HG03103 (cell line): ENCODE measurements around the gene ST6GAL1.
A peak's percentile ranks its signal among the peaks of the same experiment; 100 is the strongest.

ENCODE experiments used
- ATAC-seq: cut with Tn5 transposase; IDR thresholded peaks from one replicate; pipeline ENCODE4 v1.9.1; 2021; ENCODE audit warnings: low read depth; ENCODE audit not compliant: unreplicated experiment

ST6GAL1 gene

DNA sequence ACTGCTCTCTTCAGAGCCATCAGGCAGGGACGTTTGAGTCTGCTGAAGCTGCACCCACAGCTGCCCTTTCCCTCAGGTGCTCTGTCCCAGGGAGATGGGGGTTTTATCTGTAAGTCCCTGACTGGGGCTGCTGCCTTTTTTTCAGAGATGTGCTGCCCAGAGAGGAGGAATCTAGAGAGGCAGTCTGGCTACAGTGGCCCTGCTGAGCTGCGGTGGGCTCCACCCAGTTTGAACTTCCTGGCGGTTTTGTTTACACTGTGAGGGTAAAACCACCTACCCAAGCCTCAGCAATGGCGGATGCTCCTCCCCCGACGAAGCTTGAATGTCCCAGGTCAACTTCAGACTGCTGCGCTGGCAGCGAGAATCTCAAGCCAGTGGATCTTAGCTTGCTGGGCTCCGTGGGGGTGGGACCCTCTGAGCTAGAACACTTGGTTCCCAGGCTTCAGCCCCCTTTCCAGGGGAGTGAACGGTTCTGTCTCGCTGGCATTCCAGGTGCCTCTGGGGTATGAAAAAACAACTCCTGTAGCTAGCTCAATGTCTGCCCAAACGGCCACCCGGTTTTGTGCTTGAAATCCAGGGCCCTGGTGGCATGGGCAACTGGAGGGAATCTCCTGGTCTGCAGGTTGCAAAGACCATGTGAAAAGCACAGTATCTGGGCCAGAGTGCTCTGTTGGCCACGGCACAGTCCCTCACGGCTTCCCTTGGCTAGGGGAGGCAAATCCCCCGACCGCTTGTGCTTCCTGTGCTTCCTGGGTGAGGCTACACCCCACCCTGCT, 21.1 kb upstream of the ST6GAL1 start:
- ATAC-seq, result no peak

DNA sequence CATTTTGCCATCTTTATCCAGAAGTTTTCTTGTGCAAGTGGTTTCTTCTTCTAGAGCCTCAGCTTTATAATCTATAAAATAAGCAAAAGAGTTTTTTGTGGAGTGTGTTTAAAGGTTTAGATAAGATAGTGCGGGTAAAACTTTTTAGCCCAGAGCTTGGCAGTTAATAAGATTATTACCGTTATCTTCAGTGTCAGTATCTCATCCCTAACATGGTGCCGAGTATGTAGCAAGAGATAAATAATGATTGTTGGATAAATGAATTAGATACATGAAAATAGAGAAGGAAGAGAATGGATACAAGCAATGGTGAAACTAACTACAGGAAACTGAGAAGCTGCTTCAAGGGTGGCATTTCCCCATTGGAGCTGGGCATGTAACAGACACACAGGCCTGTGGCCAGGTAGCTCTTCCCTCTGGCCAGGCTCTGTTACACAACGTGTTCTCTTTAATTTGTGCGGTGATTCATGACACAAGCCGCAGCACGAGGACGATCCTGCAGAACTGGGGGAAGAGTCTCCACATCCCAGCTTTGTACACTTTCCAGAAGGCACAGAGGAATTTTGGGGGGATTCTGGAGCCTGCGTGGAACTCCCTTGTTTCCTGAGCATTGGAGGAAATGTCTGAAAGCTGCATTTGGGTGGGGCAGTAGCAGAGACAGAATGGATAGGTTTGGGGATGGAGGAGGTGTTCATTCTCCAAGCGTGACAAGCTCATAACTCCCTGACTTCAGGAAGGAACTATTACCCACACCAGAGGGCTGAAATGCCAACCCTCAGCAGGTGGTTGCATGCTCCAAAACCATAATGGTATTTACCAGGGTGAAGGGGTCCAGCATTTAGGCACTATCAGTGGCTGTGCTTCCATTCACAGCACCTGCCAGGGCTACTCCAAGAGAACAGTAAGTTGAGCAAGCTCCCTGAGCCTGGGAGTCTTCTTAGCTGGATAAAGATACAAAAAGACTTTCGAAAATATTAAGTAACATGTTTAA, 14.2 kb upstream of the ST6GAL1 start:
- ATAC-seq, result no peak

DNA sequence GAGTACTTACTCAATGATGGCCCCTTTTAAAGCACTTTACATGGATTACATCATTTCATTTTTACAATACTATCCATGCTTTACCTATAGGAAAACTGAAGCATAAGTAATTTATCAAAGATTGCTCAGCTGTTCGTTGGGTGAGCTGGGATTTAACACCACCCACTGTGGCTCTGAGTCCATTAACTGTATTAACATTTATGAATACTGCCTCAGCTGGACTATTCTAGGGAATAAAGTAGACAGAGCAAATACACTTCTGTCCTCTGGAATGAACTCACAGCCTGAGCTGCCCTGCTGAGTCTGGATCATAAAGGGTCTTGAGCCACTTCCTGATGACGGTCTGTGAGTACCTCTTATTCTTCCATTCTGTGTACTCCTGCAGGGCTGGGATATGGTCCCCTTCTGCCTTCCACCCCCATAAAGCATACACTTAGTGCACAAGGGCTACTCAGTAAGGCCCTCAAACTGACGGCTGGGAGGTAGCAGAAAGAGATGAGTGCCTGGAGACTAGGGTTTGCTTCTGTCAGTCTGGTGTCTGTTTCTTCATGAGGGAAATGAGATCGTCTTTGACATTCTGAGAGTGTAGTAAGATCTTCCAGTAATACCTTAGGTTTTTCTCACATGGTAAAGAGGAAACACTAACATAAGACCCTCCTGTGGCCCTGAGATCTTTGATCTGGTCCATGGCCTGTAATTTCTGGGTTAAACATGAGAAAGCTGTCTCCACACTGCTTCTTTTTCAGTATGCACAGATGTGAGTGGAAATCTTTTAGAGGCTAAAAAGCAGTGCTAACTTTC, 12.6 kb upstream of the ST6GAL1 start:
- ATAC-seq, result no peak

DNA sequence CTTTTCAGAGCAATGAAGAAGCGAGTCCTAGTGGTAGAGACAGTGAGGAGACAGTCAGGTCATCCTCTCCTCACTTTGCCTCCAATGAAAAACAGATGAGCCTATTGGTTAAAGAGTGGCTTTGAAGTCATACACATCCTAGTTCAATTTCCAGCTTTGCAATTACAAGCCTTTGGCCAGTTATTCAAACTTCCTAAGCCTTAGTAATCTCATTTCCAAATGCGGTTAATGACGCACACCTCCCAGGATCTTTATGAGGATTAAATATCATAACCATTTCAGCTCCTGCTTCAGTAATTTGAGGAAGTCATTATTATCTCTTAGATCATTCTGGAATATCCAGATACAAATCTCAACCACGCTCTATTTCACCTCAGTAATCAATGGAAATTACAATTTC, 10.0 kb upstream of the ST6GAL1 start:
- no peak for ATAC-seq

DNA sequence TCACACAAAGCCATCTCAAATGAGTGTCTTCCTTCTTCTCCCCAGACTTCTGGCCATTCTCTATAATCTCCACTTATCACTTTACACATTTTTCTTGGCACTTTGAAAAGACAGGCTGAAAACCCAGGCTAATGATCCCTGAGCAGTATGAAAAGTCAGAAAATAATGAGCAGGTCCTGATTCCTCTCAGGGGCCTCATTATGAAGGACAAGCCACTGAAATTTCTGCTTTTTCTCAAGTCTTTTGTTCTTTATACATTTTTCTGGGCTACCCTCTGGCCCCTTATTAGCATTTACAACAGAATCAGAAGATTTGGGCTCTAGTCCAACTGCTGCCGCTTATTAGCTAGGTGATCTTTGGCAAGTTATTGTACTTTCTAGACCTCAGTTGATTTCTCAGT, 9.5 kb upstream of the ST6GAL1 start:
- ATAC-seq, result no peak

DNA sequence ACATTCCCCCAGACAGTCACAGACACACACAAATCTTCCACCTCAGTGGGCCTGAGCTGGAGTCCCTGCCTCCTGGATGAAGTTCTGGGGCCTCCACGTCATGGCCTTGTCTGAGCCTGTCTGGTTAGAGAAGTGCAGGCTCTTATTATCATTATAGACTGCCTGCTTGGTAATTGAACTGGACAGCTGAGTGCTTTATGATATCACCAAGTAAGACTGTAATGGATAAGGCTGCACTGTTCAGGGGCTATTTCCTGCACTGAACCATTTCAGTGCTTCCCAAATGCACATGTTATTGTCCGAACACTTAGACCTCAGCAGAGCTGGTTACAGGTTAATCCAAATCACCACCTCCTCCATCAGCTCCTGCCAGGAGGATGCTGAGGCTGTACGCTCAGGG, 8.7 kb upstream of the ST6GAL1 start:
- ATAC-seq, result no peak

DNA sequence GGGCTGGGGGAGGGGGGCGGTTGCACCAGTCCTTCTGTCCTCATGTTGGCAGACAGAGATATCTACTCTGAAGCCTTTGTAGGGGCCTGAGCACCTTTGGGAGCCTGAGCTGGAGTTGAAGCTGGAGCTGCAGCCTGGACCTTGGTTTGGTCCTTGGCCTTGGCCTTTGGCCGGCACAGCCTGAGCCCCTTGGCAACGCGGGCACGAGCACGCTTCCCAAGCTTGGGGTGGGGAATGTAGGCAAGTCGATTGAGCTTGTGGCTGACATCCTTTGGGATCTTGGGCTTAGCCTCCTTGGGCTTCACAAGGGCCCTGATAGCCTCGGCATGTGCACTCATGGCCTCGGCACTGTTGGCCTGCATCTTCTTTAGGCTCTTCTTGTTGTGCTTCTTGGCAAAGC, 8.1 kb upstream of the ST6GAL1 start:
- ATAC-seq, result no peak

DNA sequence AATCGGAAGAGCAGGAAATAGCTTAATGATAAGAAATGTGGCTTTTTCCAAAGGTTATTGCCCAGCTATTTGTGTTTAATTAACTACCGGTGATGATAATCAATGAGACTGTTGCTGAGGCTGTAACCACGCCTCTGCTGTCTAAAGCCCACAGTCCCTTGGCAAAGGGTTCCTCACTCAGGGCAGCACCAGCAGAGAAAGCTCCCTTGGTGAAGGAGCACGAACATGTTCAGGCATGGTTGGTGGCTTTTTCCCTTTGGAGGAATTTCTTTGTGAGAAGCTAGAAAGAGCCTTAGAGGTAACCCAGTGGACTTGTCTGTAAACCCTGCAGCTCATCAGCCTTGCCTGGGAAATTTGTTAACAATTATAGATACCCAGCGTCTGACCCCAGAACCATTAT, 7.5 kb upstream of the ST6GAL1 start:
- no peak for ATAC-seq

DNA sequence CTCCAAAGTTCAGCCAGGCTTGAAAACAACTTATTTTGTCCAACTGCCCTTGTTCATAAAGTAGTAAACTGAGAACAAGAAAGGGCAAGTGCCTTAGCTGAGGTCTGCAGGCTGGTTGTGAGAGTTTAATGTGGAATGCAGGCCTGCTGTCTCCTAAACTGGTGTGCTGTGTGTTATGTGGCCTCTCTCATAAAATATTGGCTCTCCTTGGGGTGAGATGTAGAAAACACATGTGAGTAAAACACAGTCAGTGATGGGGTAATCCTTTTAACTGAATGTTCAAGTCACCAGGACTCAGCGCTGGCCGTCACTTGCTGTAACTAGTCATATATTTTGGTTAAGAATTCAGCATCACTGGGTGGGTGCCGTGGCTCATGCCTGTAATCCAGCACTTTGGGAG, 7.1 kb upstream of the ST6GAL1 start:
- ATAC-seq, result no peak

DNA sequence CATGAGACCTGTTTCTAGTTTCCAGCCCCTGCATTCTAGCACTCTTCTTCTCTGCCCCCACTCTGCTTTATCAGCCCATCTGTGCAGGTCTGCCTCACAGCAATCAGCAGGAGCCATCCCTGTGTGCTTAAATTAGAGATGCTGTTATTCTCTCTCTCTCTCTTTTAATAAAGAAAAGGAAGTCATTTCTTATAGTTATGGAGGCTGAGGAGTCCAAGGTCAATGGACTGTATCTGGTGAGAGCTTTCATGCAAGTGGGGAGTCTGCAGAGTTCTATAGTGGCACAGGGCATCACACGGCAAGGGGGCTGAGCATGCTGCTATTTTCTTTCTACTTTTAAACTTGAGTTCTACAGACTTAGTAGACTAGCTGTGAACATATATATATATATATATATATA, 4.5 kb upstream of the ST6GAL1 start:
- ATAC-seq, result no peak

DNA sequence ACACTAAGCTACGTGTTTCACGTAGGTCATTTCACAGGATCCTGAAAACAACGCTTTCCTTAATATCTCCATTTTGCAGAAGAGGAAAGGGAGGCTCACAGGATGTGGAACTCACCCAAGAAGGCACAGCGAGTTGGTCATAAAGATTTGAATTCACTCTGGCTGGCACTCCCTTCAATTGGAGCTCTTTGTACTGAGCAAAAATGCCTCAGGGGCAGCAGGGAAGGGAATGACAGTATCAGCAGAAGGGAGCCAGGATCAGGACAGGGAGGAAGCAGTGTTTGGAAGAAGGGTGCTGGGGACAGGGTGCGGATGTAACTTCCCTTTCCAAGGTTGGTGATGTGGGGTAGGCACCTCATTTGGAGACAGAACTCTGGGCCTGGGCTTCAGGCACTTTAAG, 1.1 kb upstream of the ST6GAL1 start:
- no peak for ATAC-seq

DNA sequence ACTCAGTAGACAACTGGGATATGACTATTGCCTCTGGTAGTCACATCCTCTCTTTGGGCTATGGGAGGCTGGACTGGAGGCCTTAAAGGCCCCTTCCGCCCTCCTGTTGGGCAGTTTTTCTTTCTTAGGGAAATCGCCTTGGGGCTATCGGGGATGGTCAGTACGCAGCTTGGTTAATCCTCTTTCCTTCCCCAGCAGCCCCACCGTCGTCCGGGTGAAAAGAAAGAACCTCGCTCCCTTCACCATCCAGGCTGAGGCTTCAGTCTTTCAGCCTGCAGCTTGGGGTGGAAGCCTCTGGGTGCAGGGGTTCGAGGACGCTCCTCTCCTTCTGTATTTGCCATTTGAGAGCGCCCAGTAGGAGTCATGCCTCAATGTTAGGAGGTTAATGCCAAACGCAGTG, 641 bp upstream of the ST6GAL1 start:
- no peak for ATAC-seq

DNA sequence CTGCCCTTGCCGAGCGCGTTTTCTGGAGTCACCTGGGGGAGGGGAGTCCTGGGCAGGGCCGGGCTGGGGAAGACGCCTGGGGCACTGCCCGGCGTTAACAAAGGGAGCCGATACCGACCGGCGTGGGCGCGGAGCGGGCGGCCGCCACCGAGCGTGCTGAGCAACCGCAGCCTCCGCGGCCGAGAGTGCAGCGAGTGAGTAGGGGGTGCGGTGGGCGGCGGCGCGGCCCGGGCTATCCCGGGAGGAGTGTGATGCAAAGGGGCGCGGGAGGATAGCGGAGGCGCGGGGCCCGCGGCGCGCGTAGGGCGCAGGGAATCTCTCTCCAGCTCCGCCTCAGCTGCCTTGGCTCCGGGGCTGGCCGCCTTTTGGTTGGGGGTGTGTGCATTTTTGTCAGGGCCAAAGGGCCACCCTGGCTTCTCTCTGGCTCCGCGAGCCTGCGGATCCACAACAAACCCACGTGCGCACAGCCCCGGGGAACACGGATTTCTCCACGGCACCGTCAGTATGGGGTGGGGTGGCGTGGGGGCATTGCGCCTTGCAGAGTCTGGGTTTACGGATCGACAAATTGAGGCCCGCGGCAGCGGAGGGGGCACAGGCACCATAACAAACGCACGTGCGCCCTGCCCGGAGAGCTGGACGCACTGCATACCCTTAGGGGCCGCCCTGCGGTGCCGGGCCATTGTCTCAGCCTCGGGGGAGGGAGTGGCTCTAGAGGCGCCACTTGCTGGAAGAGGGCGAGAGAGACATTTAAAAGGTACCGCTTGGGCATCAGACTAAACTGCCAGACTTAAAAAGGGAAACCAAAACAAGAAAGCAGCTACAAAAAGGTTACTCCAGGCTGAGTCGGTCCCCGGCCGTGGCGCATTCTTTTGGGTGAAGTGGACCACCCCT, 560 bp downstream of the ST6GAL1 start:
- peak; percentile 49 for ATAC-seq

DNA sequence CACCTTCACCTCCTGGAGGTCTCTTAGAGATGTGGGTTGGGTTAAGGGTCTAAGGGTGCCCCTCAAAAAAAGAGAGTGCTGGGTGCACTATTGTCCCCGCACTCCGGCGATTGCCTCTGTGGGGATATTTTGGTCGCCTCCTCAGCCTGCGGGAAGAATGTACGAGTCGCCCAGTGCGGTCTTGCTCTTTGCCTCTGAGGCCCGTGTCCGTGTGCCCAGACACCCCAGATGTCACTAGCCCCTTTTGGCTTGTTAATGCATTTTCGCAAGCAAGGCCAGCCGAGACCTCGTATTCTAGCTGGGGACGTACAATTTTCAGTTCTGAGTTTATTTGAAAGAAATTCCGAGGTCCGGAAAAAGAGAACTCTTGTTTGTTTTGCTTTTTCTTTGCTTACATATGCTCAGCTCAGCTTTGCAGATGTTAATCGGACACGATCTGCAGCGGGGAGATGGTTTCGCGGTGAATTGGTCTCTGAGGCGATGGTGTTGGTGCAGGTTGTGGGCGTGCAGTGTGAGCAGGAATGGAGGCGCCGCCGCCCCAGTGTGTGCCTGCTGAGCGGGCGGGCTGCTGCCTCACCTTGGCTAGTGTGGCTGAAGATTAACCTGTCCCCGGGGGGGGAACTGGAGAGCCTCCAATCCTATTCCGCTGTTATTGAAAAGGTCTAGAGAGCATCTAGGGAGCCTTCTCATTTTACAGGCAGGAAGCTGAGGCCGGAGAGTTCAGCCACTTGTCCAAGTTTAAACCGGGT, 1.4 kb downstream of the ST6GAL1 start:
- ATAC-seq, result no peak

DNA sequence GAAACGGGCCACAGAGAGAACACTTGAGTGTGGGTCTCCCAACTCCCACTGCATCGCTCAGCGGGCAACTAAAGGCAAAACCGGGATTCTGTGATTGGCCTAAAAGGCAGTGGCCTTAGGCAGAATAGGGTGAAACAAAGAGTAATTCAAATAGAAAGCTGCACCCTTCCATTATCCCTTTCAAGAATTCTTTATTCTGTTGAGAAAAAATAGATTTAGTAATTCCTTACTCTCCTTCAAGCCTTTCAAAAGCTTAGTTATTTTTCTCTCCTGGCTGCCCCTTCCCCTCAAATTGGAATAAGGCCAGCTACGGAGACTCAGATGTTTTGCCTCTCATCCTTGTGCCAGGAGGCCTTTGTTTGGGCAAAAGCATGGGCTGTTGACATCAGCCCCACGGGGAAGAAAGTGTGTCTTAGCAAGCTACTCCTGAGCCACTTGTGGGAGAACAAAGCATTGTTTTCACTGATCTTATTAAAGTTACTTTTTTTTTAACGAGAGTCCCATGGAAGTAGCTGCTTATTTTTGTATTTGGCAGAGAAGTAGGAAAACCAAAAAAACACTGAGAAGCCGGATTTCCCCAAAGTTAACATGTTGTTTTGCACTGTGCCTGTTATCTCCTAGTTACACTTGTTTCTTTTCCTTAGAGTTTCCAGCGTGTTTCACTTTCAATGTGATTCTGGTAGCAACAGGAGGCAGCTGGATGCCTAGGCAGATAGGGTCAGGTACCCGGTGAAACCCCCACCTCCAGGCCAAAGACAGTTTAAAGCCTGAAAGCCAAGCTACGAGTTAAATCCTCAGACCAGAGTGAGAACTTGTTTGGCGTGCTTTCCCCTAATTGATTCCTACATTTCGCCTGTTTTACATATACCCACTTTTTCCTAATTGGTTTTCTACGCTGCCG, 2.2 kb downstream of the ST6GAL1 start:
- no peak for ATAC-seq

DNA sequence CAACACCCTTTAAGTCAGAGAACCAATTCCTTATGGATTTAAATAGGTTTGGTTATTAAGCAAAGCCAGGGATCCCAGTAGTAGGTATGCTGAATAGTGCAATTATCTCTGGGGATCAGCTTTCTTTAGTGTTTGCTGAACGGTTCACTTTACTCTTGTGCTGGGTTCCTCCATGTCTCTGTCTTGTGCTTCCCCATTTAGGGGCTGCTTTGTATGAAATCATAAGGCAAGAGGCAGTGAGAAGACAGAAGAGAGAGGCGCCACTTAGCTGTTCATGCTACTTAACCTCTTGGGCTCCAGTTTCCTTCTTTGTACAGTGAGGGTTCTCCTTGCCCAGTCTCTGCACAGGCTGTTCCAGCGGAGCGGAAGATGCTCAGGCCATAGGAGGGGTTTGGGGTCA, 3.5 kb downstream of the ST6GAL1 start:
- ATAC-seq, result no peak

DNA sequence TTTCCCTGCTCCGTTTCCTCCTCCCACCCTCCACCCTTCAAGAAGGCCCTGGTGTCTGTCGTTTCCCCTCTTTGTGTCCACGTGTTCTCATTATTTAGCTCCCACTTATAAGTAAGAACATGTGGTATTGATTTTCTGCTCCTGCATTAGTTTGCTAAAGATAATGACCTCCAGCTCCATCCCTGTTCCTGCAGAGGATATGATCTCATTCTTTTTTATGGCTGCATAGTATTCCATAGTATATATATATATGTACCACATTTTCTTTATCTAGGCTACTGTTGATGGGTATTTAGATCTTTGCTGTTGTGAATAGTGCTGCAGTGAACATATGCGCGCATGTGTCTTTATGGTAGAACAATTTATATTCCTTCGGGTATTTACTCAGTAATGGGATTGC, 4.8 kb downstream of the ST6GAL1 start:
- ATAC-seq, result no peak
